ENCODE results near the gene TFR2.

DNA sequence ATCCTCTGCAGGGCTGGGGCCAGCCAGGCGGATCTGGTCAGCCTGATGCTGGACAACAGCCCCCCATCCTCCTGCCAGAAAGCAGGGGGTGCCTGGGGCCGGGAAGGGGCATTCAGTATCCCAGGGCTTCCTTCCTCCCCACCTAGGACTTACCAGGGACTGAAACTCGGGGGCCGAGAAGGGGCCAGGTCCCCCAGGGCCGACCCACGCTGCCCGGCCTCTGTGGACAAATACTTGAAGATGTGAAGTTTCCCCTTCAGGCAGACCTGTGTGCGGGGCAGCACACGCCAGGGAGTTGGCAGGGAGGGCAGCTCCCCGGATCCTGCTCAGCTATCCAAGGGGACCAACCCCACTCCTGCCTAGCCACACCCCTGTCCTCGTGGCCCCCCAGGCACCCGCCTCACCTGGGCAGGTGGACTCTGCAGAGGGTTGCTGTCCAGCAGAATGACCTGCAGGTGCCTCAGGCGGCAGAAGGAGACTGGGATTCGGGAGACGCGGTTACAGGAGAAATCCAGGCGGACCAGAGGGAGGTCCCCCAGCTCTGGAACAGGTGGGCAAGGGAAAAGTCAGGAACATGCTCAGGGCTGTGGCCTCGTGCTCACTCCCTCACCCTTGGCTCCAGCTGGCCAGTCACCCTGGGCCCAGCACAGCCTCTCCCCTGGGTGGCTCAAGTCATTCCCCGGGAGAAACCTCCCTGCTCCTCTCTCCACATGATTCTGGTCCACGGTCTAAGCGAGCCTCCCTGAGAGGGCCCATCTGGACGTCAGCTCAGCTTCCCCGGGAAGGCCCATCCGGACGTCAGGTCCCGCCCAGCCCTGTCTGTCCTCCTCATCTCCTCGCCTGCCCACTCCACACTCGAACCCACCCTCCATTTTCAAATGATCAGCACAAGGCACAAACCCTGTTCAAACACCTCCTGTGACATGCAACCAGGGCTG, 62.8 kb downstream of the TFR2 start:
- TF ChIP-seq, protein P1, sequence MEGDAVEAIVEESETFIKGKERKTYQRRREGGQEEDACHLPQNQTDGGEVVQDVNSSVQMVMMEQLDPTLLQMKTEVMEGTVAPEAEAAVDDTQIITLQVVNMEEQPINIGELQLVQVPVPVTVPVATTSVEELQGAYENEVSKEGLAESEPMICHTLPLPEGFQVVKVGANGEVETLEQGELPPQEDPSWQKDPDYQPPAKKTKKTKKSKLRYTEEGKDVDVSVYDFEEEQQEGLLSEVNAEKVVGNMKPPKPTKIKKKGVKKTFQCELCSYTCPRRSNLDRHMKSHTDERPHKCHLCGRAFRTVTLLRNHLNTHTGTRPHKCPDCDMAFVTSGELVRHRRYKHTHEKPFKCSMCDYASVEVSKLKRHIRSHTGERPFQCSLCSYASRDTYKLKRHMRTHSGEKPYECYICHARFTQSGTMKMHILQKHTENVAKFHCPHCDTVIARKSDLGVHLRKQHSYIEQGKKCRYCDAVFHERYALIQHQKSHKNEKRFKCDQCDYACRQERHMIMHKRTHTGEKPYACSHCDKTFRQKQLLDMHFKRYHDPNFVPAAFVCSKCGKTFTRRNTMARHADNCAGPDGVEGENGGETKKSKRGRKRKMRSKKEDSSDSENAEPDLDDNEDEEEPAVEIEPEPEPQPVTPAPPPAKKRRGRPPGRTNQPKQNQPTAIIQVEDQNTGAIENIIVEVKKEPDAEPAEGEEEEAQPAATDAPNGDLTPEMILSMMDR (conservative IDR thresholded peaks at IDR 0.05), result no peak
- no peak for TF ChIP-seq ZFX (IDR thresholded peaks at IDR 0.05)

Measured in C4-2B (cell line).